Omental fat pad (tissue), 4 donors: ENCODE data around the gene ACAD8. TPM values are rescaled to one million over a fixed set of nuclear protein-coding genes. Genes with fewer than 3 reads are reported as not detected.
"Not testable (repeated sequence)": the region's sequence is repeated elsewhere in the genome, so short reads cannot be mapped to it uniquely, and the experiment has no call there.

Experiments used
- ATAC-seq: fragments of 150-250 bp; one replicate; pipeline ENCODE4 v1.9.1; 2016; ENCODE audit warnings: mild to moderate bottlenecking, moderate library complexity; ENCODE audit not compliant: low FRiP score
- DNase-seq: peaks from one replicate; pipeline ENCODE4 v3.0.0-alpha.2; 2019; ENCODE audit warnings: low spot score
- CTCF ChIP-seq, 3 donors: fragments of 450-650 bp; IDR thresholded peaks; one replicate each; pipeline ENCODE4 v1.5.1; 2016 to 2017; ENCODE audit warnings: antibody characterized with exemption in 3 of 3, mild to moderate bottlenecking in 3 of 3, moderate library complexity in 2 of 3
- total RNA-seq, 4 donors: library from RNA; depleted of rRNA; stranded (reverse); fragments of >200 nt; gene quantifications; one replicate each; pipeline ENCODE4 v1.1.0, GENCODE V29; 2016

The ACAD8 gene
- total RNA-seq, 4 donors from 2014 or later, result 21.4 to 33.4 (median 28.2) TPM

GRCh38 chr11:134282121-134283045, 29.0 kb downstream of the ACAD8 start:
- TF ChIP-seq CTCF (IDR thresholded peaks at IDR 0.05), result no peak
- peak; percentile 69 for ATAC-seq

GRCh38 chr11:134283461-134284230, 30.3 kb downstream of the ACAD8 start:
- TF ChIP-seq CTCF (IDR thresholded peaks at IDR 0.05), result no peak
- DNase-seq (no peak), ATAC-seq (no peak)

More at GRCh38 chr11:134282121-134283045, 29.0 kb downstream of the ACAD8 start:
- no peak for DNase-seq

- ATAC-seq, DNase-seq: not testable (repeated sequence)
Measured at GRCh38 chr11:134284349-134284748, 31.0 kb downstream of the ACAD8 start.

GRCh38 chr11:134287561-134287960, 34.2 kb downstream of the ACAD8 start:
- ATAC-seq (no peak), DNase-seq (no peak)
- no peak for TF ChIP-seq CTCF (IDR thresholded peaks at IDR 0.05)

GRCh38 chr11:134288486-134288885, 35.1 kb downstream of the ACAD8 start:
- no peak for DNase-seq
- no peak for ATAC-seq
- no peak for TF ChIP-seq CTCF (IDR thresholded peaks at IDR 0.05)

GRCh38 chr11:134289167-134289566, 35.8 kb downstream of the ACAD8 start:
- no peak for ATAC-seq
- TF ChIP-seq CTCF (IDR thresholded peaks at IDR 0.05), result no peak
- no peak for DNase-seq

- TF ChIP-seq CTCF (IDR thresholded peaks at IDR 0.05), result no peak
- DNase-seq (no peak), ATAC-seq (no peak)
Measured at GRCh38 chr11:134289789-134290188, 36.4 kb downstream of the ACAD8 start.
